ENCODE data around the gene TSFM. TPM values are rescaled to one million over a fixed set of nuclear protein-coding genes. Genes with fewer than 3 reads are reported as not detected.

The TSFM gene
- total RNA-seq, 2 experiments from 2014 or later: 35.2 to 49.8 TPM

DNA sequence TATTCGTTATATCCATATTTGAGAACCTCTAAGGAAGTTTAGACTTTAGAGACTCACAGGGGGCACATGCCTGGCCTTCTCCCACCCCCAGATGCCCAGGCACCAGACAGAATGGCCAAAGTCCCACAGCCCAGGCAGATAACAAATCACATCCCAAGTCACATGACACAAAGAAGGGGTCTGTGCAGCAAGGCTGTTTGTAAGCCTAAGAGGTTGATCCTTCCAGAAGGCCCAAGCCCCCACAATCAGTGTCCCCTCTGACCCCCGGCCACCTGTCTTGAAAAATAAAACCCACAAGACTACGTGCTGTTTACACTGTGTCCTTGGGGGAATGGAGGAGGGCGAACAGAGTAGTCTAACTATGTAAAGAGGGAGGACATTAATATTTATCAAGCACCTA lies 58.9 kb downstream of the TSFM start:
- no peak overlapping the region for H3K27ac ChIP-seq (ENCODE audit: low read depth, low read length, poor library complexity, severe bottlenecking)
- no peak for DNase-seq (ENCODE audit: low spot score)
- H3K4me3 ChIP-seq (ENCODE audit: low read depth, low read length, poor library complexity, severe bottlenecking): no peak overlapping the region
- no peaks in the 10 kb centered on the region for H3K9me2 ChIP-seq (ENCODE audit: insufficient read depth, low read length)
- TF ChIP-seq EZH2phosphoT487 (IDR thresholded peaks at IDR 0.05; ENCODE audit: borderline replicate concordance, low read depth, low read length) (no peak), CTCF (conservative IDR thresholded peaks at IDR 0.05; ENCODE audit: low read length) (no peak)
- no peaks in the 10 kb centered on the region for H3K9me3 ChIP-seq (ENCODE audit: low read length)
- intact Hi-C loops (cut with micrococcal nuclease; ENCODE audit: unreplicated experiment): no loop called here
- H3K36me3 ChIP-seq (ENCODE audit: insufficient read depth, low read length): no peaks in the 10 kb centered on the region
- H3K79me2 ChIP-seq (ENCODE audit: insufficient read depth, low read depth, low read length): peaks cover 94% of the 10 kb centered on the region
- H2AFZ ChIP-seq (ENCODE audit: low read length): no peak overlapping the region
- ChIA-PET CTCF (ENCODE audit: unreplicated experiment) (no interaction called here), POLR2A (interaction anchor here (1.4 to 9.6 kb wide), 2 partner anchors 9 to 55 kb away, joined by 8 to 153 read pairs; no protein-coding TSS in a partner anchor)
- peaks cover 84% of the 10 kb centered on the region for H3K4me1 ChIP-seq (ENCODE audit: insufficient read depth, low read length, poor library complexity, severe bottlenecking)
- BruUV-seq (replicated peaks): no TSS peak
- H4K20me1 ChIP-seq (ENCODE audit: insufficient read depth, low read length): peaks cover 38% of the 10 kb centered on the region
- peak overlapping the region; percentile 89 for H3K4me2 ChIP-seq (ENCODE audit: low read length)

DNA sequence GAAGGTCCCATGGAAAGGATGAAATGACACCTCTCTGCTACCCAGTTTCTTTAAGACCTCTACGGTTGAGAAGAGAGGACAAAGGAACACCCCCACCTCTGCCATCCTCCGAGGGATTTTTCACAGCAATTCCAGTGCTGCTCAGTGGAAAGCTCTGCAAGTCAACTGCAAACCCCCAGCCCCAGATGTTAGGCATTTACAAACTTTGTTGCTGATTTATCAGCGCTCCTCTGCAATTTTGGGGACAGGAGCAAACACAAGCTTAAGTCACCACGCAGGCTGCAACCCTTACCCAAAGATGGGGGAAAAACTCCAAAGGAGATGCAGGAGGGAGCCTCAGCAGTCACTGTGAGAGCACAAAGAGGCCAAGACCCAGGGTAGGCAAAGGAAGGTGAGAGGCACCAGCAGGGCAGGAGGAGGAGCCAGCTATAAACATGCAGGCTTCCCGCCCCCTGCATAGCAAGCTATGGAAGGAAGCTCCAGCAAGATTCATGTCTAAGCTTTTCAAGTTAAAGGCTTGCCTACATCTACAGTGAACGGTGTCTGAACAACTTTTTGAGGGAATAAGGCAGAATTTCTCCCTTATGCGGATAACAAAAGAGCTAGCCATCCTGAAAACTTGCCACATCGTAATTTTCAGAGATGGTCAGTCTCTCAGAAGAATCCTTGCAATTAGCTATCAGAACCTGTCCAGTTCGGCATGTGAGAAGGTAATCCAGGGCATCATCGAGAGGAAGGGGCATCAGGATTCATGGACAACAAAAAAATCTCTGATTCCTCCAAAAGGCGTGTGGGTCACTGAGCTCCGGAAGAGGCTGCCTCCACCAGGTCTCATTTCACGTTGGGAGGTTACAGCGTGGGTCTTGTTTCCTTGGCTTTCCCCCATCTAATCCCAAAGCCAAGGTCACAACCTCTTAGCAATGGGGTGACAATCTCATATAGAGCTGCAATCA lies 60.0 kb downstream of the TSFM start:
- no TSS peak for BruUV-seq (replicated peaks)
- H3K27ac ChIP-seq (ENCODE audit: low read depth, low read length, poor library complexity, severe bottlenecking): peak overlapping the region; percentile 30
- H3K4me2 ChIP-seq (ENCODE audit: low read length): peak overlapping the region; percentile 89
- no peaks in the 10 kb centered on the region for H3K9me3 ChIP-seq (ENCODE audit: low read length)
- DNase-seq (ENCODE audit: low spot score): peak; percentile 57
- H4K20me1 ChIP-seq (ENCODE audit: insufficient read depth, low read length): peaks cover 38% of the 10 kb centered on the region
- CTCF ChIA-PET (ENCODE audit: unreplicated experiment): interaction anchor here (0.6 to 3.0 kb wide), 4 partner anchors 8 to 1620 kb away, joined by 4 to 13 read pairs (median 6); no protein-coding TSS in a partner anchor
- TF ChIP-seq CTCF (conservative IDR thresholded peaks at IDR 0.05; ENCODE audit: low read length) (no peak), EZH2phosphoT487 (IDR thresholded peaks at IDR 0.05; ENCODE audit: borderline replicate concordance, low read depth, low read length) (no peak)
- peaks cover 83% of the 10 kb centered on the region for H3K79me2 ChIP-seq (ENCODE audit: insufficient read depth, low read depth, low read length)
- POLR2A ChIA-PET: interaction anchor here (0.6 to 9.6 kb wide), 9 partner anchors 8 to 1114 kb away, joined by 3 to 153 read pairs (median 3); no protein-coding TSS in a partner anchor
- no peaks in the 10 kb centered on the region for H3K9me2 ChIP-seq (ENCODE audit: insufficient read depth, low read length)
- peak overlapping the region; percentile 96 for H3K4me3 ChIP-seq (ENCODE audit: low read depth, low read length, poor library complexity, severe bottlenecking)
- no peak overlapping the region for H2AFZ ChIP-seq (ENCODE audit: low read length)
- H3K4me1 ChIP-seq (ENCODE audit: insufficient read depth, low read length, poor library complexity, severe bottlenecking): peaks cover 76% of the 10 kb centered on the region
- no peaks in the 10 kb centered on the region for H3K36me3 ChIP-seq (ENCODE audit: insufficient read depth, low read length)
- intact Hi-C loops (cut with micrococcal nuclease; ENCODE audit: unreplicated experiment): no loop called here

Measured in OCI-LY7 (cell line).